NCI-H2081 treated with DMSO at 0.1 percent for 48 hours (cell line): ENCODE results near the gene FGFBP3.

Experiments
- DNase-seq: peaks from one replicate; lab custom pipeline; 2025; lab: John Stamatoyannopoulos, UW

Gene FGFBP3

GRCh38 chr10:91909117-91909677 is at the start of gene FGFBP3:
FGFBP3 (minus strand) TSS chr10:91909486; CDS start chr10:91908969, 517 bp downstream.
- DNase-seq: no peak

- no peak for DNase-seq
Observed at GRCh38 chr10:91957091-91957490, 47.8 kb upstream of the FGFBP3 start.

- DNase-seq: no peak
Observed at GRCh38 chr10:91955114-91955513, 45.8 kb upstream of the FGFBP3 start.

- DNase-seq: no peak
Observed at GRCh38 chr10:91953600-91954160, 44.4 kb upstream of the FGFBP3 start.

- no peak for DNase-seq
Observed at GRCh38 chr10:91944880-91945630, 35.8 kb upstream of the FGFBP3 start.

- DNase-seq: no peak
Observed at GRCh38 chr10:91941426-91941825, 32.1 kb upstream of the FGFBP3 start.

GRCh38 chr10:91939653-91940052 is 30.4 kb upstream of the FGFBP3 start:
- DNase-seq: no peak

- no peak for DNase-seq
Observed at GRCh38 chr10:91935886-91936285, 26.6 kb upstream of the FGFBP3 start.

- DNase-seq: no peak
Observed at GRCh38 chr10:91932737-91933136, 23.5 kb upstream of the FGFBP3 start.

- DNase-seq: no peak
Observed at GRCh38 chr10:91931526-91932190, 22.4 kb upstream of the FGFBP3 start.

GRCh38 chr10:91930939-91931338 is 21.7 kb upstream of the FGFBP3 start:
- no peak for DNase-seq

GRCh38 chr10:91925022-91925320 is 15.7 kb upstream of the FGFBP3 start:
- DNase-seq: no peak

GRCh38 chr10:91924212-91925021 is 15.1 kb upstream of the FGFBP3 start:
- no peak for DNase-seq

GRCh38 chr10:91923371-91924211 is 14.3 kb upstream of the FGFBP3 start, which contains the start of gene BTAF1:
BTAF1 (plus strand) TSS chr10:91923770; CDS start chr10:91924077, 307 bp downstream.
- peak; percentile 38 for DNase-seq

GRCh38 chr10:91919651-91920050 is 10.4 kb upstream of the FGFBP3 start:
- no peak for DNase-seq

GRCh38 chr10:91910467-91910866 is 1.2 kb upstream of the FGFBP3 start:
- DNase-seq: no peak

- DNase-seq: peak; percentile 29
Observed at GRCh38 chr10:91908337-91909116, 759 bp downstream of the FGFBP3 start.

- DNase-seq: no peak
Observed at GRCh38 chr10:91907914-91908336, 1.4 kb downstream of the FGFBP3 start.

GRCh38 chr10:91907033-91907594 is 2.2 kb downstream of the FGFBP3 start:
- no peak for DNase-seq
